Liver (tissue), 3 donors: Measurements from ENCODE around the gene SAMD4B.

Source experiments
- GABPA ChIP-seq, 2 donors: IDR thresholded peaks in 1 of 2; conservative IDR thresholded peaks in 1 of 2; 2 replicates each; pipeline ENCODE4 v1.6.1; 2016; ENCODE audit warnings: antibody characterized with exemption in 2 of 2, mild to moderate bottlenecking in 1 of 2, moderate library complexity in 1 of 2
- JUND ChIP-seq, 2 donors: IDR thresholded peaks; 2 replicates each; pipeline ENCODE4 v1.6.1; 2016; ENCODE audit warnings: antibody characterized with exemption in 2 of 2
- SP1 ChIP-seq: IDR thresholded peaks from 2 replicates; pipeline ENCODE4 v1.6.1; 2018; ENCODE audit warnings: antibody characterized with exemption, mild to moderate bottlenecking
- YY1 ChIP-seq: IDR thresholded peaks from 2 replicates; pipeline ENCODE4 v1.6.1; 2016; ENCODE audit warnings: antibody characterized with exemption, mild to moderate bottlenecking
- TF ChIP-seq, protein P1 (sequence below): fragments of 150-350 bp; IDR thresholded peaks from 2 replicates; pipeline ENCODE4 v1.5.1; 2017; ENCODE audit warnings: improper control_type of control experiment, low read depth, low read length; ENCODE audit not compliant: missing input control
- TF ChIP-seq, protein P2 (sequence below): IDR thresholded peaks from 2 replicates; pipeline ENCODE4 v1.6.1; 2016; ENCODE audit warnings: antibody characterized with exemption, mild to moderate bottlenecking
- donor health status: healthy.
- donor health status: healthy.

DNA sequence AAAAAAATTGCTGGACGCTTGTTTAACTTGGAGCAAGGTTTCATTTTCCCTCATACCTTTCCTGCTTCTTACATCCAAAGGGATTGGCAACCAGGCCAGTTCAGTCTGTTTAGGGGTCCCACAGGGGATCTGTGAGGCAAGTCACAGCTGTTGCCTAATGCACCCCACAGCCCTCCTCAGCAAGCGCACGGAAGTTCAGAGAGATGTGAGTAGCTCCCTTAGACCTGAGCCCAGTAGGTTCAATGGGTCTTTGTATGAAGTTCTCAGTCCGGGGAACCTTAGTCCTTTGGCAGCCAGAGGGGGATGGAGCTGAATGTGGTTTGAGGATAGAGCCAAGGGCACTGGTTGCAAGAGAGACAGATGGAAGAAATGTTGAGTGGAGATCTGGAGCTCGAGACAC is 13.0 kb downstream of the SAMD4B start:
- TF ChIP-seq, protein P1, sequence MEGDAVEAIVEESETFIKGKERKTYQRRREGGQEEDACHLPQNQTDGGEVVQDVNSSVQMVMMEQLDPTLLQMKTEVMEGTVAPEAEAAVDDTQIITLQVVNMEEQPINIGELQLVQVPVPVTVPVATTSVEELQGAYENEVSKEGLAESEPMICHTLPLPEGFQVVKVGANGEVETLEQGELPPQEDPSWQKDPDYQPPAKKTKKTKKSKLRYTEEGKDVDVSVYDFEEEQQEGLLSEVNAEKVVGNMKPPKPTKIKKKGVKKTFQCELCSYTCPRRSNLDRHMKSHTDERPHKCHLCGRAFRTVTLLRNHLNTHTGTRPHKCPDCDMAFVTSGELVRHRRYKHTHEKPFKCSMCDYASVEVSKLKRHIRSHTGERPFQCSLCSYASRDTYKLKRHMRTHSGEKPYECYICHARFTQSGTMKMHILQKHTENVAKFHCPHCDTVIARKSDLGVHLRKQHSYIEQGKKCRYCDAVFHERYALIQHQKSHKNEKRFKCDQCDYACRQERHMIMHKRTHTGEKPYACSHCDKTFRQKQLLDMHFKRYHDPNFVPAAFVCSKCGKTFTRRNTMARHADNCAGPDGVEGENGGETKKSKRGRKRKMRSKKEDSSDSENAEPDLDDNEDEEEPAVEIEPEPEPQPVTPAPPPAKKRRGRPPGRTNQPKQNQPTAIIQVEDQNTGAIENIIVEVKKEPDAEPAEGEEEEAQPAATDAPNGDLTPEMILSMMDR: no peak
- TF ChIP-seq, protein P2, sequence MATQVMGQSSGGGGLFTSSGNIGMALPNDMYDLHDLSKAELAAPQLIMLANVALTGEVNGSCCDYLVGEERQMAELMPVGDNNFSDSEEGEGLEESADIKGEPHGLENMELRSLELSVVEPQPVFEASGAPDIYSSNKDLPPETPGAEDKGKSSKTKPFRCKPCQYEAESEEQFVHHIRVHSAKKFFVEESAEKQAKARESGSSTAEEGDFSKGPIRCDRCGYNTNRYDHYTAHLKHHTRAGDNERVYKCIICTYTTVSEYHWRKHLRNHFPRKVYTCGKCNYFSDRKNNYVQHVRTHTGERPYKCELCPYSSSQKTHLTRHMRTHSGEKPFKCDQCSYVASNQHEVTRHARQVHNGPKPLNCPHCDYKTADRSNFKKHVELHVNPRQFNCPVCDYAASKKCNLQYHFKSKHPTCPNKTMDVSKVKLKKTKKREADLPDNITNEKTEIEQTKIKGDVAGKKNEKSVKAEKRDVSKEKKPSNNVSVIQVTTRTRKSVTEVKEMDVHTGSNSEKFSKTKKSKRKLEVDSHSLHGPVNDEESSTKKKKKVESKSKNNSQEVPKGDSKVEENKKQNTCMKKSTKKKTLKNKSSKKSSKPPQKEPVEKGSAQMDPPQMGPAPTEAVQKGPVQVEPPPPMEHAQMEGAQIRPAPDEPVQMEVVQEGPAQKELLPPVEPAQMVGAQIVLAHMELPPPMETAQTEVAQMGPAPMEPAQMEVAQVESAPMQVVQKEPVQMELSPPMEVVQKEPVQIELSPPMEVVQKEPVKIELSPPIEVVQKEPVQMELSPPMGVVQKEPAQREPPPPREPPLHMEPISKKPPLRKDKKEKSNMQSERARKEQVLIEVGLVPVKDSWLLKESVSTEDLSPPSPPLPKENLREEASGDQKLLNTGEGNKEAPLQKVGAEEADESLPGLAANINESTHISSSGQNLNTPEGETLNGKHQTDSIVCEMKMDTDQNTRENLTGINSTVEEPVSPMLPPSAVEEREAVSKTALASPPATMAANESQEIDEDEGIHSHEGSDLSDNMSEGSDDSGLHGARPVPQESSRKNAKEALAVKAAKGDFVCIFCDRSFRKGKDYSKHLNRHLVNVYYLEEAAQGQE: no peak
- no peak for TF ChIP-seq YY1
- TF ChIP-seq SP1: no peak
- TF ChIP-seq JUND (IDR thresholded peaks at IDR 0.05): no peak
- TF ChIP-seq GABPA (IDR thresholded peaks at IDR 0.05 in 1 of 2, conservative IDR thresholded peaks at IDR 0.05 in 1 of 2): no peak
